B cell (primary cell): Measurements from ENCODE around the gene DCP2.

Source experiments
- EZH2 ChIP-seq: IDR thresholded peaks from 2 replicates; pipeline ENCODE4 v1.6.1; 2012; ENCODE audit warnings: borderline replicate concordance, low read depth, mild to moderate bottlenecking, moderate library complexity, low read length; ENCODE audit not compliant: insufficient read depth, poor library complexity, severe bottlenecking
- TF ChIP-seq, protein P1 (sequence below): fragments of 200-600 bp; IDR thresholded peaks from one replicate; pipeline ENCODE4 v1.8.0; 2022; ENCODE audit warnings: antibody characterized with exemption, mild to moderate bottlenecking

DNA sequence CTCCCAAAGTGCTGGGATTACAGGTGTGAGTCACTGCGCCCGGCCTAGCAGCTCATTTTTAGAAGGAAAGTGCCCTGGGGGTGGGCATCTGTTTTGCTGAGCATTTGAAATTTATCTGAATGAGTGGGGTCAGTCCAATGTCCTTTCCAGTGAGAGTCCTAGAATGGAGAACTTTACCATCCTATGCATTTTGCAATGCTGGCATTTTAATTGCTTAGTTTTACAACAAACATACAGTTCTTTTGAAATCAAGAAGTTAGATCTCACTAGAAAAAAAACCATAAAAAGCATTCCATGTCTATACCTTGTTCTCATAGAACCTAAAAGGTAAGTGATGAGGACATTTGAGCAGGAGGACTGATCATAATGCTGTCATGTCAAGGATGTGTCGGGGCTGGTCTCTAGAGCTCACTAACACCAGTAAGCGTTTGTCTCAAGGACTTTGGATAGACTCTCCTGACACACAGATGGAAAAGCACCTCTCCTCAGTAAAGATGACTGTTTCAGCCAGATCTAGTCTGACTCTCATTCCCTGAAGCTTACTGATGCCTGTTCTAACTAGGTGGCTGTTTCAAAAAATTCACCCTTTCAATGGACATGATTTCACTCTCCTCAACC, 83.9 kb downstream of the DCP2 start:
- TF ChIP-seq EZH2, result no peak
- TF ChIP-seq, protein P1, sequence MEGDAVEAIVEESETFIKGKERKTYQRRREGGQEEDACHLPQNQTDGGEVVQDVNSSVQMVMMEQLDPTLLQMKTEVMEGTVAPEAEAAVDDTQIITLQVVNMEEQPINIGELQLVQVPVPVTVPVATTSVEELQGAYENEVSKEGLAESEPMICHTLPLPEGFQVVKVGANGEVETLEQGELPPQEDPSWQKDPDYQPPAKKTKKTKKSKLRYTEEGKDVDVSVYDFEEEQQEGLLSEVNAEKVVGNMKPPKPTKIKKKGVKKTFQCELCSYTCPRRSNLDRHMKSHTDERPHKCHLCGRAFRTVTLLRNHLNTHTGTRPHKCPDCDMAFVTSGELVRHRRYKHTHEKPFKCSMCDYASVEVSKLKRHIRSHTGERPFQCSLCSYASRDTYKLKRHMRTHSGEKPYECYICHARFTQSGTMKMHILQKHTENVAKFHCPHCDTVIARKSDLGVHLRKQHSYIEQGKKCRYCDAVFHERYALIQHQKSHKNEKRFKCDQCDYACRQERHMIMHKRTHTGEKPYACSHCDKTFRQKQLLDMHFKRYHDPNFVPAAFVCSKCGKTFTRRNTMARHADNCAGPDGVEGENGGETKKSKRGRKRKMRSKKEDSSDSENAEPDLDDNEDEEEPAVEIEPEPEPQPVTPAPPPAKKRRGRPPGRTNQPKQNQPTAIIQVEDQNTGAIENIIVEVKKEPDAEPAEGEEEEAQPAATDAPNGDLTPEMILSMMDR, result no peak
